Liver (tissue), 9 donors: Measurements from ENCODE around the gene GRAMD1C. TPM values are rescaled to one million over a fixed set of nuclear protein-coding genes. Genes with fewer than 3 reads are reported as not detected.

ENCODE experiments used
- DNase-seq: peaks from one replicate; pipeline ENCODE4 v3.0.0-alpha.2; 2017; ENCODE audit warnings: low spot score
- H3K27ac ChIP-seq, 2 donors: one replicate each; pipeline ENCODE4 v1.7.0; 2013; ENCODE audit warnings: inconsistent platforms in 2 of 2, low read length in 2 of 2, control low read depth in 1 of 2, low read depth in 1 of 2, mild to moderate bottlenecking in 1 of 2
- H3K27me3 ChIP-seq, 4 donors: one replicate each; pipeline versions ENCODE4 v1.6.1 to v1.7.0; 2013; ENCODE audit warnings: low read length in 3 of 4, inconsistent platforms in 1 of 4, mild to moderate bottlenecking in 1 of 4, moderate library complexity in 1 of 4; ENCODE audit not compliant: control insufficient read depth in 4 of 4, insufficient read depth in 4 of 4
- H3K36me3 ChIP-seq, 4 donors: one replicate each; pipeline versions ENCODE4 v1.6.1 to v1.7.0; 2013; ENCODE audit warnings: low read length in 3 of 4, mild to moderate bottlenecking in 3 of 4, low read depth in 1 of 4, moderate library complexity in 1 of 4; ENCODE audit not compliant: control insufficient read depth in 4 of 4, insufficient read depth in 3 of 4
- H3K4me1 ChIP-seq, 4 donors: one replicate each; pipeline versions ENCODE4 v1.6.1 to v1.7.0; 2013; ENCODE audit warnings: low read length in 3 of 4, mild to moderate bottlenecking in 3 of 4, moderate library complexity in 1 of 4; ENCODE audit not compliant: control insufficient read depth in 4 of 4, insufficient read depth in 4 of 4
- H3K4me3 ChIP-seq, 3 donors: one replicate each; pipeline versions ENCODE4 v1.6.1 to v1.7.0; 2013; ENCODE audit warnings: low read length in 3 of 3, control low read depth in 1 of 3, low read depth in 1 of 3, mild to moderate bottlenecking in 1 of 3
- H3K9ac ChIP-seq, 2 donors: one replicate each; pipeline ENCODE4 v1.7.0; 2013; ENCODE audit warnings: low read length in 2 of 2, mild to moderate bottlenecking in 2 of 2, moderate library complexity in 2 of 2, control low read depth in 1 of 2, low read depth in 1 of 2
- H3K9me3 ChIP-seq, 4 donors: one replicate each; pipeline versions ENCODE4 v1.6.1 to v1.7.0; 2013; ENCODE audit warnings: low read length in 3 of 4; ENCODE audit not compliant: control insufficient read depth in 4 of 4
- FOXA1 ChIP-seq: IDR thresholded peaks from 2 replicates; pipeline ENCODE4 v1.6.1; 2016; ENCODE audit warnings: antibody characterized with exemption
- FOXA2 ChIP-seq: IDR thresholded peaks from 2 replicates; pipeline ENCODE4 v1.6.1; 2016; ENCODE audit warnings: antibody characterized with exemption
- GABPA ChIP-seq, 2 donors: IDR thresholded peaks in 1 of 2; conservative IDR thresholded peaks in 1 of 2; 2 replicates each; pipeline ENCODE4 v1.6.1; 2016; ENCODE audit warnings: antibody characterized with exemption in 2 of 2, mild to moderate bottlenecking in 1 of 2, moderate library complexity in 1 of 2
- HNF4A ChIP-seq, 2 donors: conservative IDR thresholded peaks; 2 replicates each; pipeline ENCODE4 v1.6.1; 2016; ENCODE audit warnings: antibody characterized with exemption in 2 of 2, mild to moderate bottlenecking in 2 of 2
- HNF4G ChIP-seq: IDR thresholded peaks from 2 replicates; pipeline ENCODE4 v1.6.1; 2016; ENCODE audit warnings: antibody characterized with exemption
- JUND ChIP-seq, 2 donors: IDR thresholded peaks; 2 replicates each; pipeline ENCODE4 v1.6.1; 2016; ENCODE audit warnings: antibody characterized with exemption in 2 of 2
- NR2F2 ChIP-seq: IDR thresholded peaks from 2 replicates; pipeline ENCODE4 v1.6.1; 2016; ENCODE audit warnings: antibody characterized with exemption
- RAD21 ChIP-seq, 2 donors: IDR thresholded peaks; 2 replicates each; pipeline ENCODE4 v1.6.1; 2016; ENCODE audit warnings: antibody characterized with exemption in 2 of 2, mild to moderate bottlenecking in 2 of 2
- RXRA ChIP-seq, 2 donors: IDR thresholded peaks; 2 replicates each; pipeline ENCODE4 v1.6.1; 2017 to 2018; ENCODE audit warnings: antibody characterized with exemption in 2 of 2, mild to moderate bottlenecking in 1 of 2
- SP1 ChIP-seq: IDR thresholded peaks from 2 replicates; pipeline ENCODE4 v1.6.1; 2018; ENCODE audit warnings: antibody characterized with exemption, mild to moderate bottlenecking
- TAF1 ChIP-seq: conservative IDR thresholded peaks from 2 replicates; pipeline ENCODE4 v1.6.1; 2016; ENCODE audit warnings: antibody characterized with exemption, mild to moderate bottlenecking
- YY1 ChIP-seq: IDR thresholded peaks from 2 replicates; pipeline ENCODE4 v1.6.1; 2016; ENCODE audit warnings: antibody characterized with exemption, mild to moderate bottlenecking
- WGBS: extraction: QIAGEN DNeasy Blood & Tissue Kit; methylation state at CpG from one replicate; pipeline ENCODE4 v1.1.7; 2013; 5-methylcytosine and 5-hydroxymethylcytosine counted together
- polyA plus RNA-seq, 2 donors: library from polyadenylated mRNA; stranded (reverse) in 1 of 2; unstranded in 1 of 2; fragments of 200-250 nt in 1 of 2; fragments of >200 nt in 1 of 2; fragmentation: Nextera tagmentation in 1 of 2; extraction: Ambion mirVana in 1 of 2; gene quantifications; one replicate each; pipeline versions ENCODE4 v1.2.1 to v1.2.3, GENCODE V29; 2013 to 2015
- total RNA-seq, 2 donors: library from RNA; depleted of rRNA; stranded (reverse); fragments of >200 nt; gene quantifications; one replicate each; pipeline ENCODE4 v1.2.3, GENCODE V29; 2014
- TF ChIP-seq, protein P1 (sequence below): IDR thresholded peaks from 2 replicates; pipeline ENCODE4 v1.6.1; 2016; ENCODE audit warnings: antibody characterized with exemption
- TF ChIP-seq, protein P2 (sequence below): IDR thresholded peaks from 2 replicates; pipeline ENCODE4 v1.6.1; 2016; ENCODE audit warnings: antibody characterized with exemption
- TF ChIP-seq, protein P3 (sequence below): IDR thresholded peaks from 2 replicates; pipeline ENCODE4 v1.6.1; 2016; ENCODE audit warnings: antibody characterized with exemption
- TF ChIP-seq, protein P4 (sequence below): fragments of 150-350 bp; IDR thresholded peaks from 2 replicates; pipeline ENCODE4 v1.5.1; 2017; ENCODE audit warnings: improper control_type of control experiment, low read depth, low read length; ENCODE audit not compliant: missing input control
- donor health status: healthy.
- donor health status: healthy.
- donor health status: healthy.
- donor health status: healthy.
- donor health status: healthy.

GRAMD1C gene
- total and polyA plus RNA-seq, 4 donors: 2.3 to 17.0 (median 6.2) TPM

DNA sequence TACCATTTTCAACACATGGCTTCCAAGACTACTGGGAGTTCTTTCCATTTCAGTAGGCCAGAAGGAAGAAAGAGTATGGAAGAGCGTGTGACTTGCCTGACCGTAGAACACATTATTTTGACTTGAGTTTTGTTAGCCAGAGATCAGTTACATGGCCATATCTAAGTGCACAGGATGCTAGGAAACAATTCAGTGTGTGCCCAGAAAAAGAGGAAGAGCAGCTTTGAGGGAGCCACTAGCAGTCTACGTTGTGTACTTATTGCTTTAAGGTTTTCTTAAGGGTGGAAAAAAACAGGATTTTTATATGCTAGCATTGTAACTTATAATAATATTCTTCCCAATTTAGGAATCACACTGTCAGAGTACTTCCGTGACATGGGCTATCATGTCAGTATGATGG lies 44.1 kb upstream of the GRAMD1C start:
- 86% methylated on average over 4 of the region's 4 CpGs for WGBS
- peaks cover 0 to 32% (median 27%) of the 10 kb centered on the region in 4 donors for H3K36me3 ChIP-seq

DNA sequence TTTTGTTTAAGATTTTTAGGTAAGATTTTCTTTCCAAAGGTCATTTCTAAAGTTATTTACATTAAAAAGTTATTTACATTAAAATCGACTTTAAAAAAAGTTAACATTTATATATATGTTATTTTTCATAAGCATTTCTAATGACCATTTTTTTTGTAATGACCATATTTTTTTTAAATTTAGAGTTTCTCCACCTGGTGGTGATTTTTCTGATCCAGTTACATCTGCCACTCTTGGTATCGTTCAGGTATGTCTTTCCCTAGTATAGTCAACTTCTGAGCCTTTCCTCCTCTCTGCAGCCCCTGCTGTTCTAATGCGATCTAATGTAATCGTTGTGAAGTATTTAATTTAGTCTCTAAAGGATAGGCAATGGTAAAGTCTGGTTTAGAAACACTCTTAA lies 42.9 kb upstream of the GRAMD1C start:
- TF ChIP-seq RXRA (IDR thresholded peaks at IDR 0.05) (no peak), FOXA2 (no peak), HNF4A (conservative IDR thresholded peaks at IDR 0.05) (no peak), NR2F2 (no peak), FOXA1 (no peak), HNF4G (no peak), YY1 (no peak), JUND (IDR thresholded peaks at IDR 0.05) (no peak), TAF1 (no peak), SP1 (no peak), GABPA (IDR thresholded peaks at IDR 0.05 in 1 of 2, conservative IDR thresholded peaks at IDR 0.05 in 1 of 2) (no peak)
- TF ChIP-seq, protein P1, sequence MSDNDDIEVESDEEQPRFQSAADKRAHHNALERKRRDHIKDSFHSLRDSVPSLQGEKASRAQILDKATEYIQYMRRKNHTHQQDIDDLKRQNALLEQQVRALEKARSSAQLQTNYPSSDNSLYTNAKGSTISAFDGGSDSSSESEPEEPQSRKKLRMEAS: no peak
- TF ChIP-seq, protein P2, sequence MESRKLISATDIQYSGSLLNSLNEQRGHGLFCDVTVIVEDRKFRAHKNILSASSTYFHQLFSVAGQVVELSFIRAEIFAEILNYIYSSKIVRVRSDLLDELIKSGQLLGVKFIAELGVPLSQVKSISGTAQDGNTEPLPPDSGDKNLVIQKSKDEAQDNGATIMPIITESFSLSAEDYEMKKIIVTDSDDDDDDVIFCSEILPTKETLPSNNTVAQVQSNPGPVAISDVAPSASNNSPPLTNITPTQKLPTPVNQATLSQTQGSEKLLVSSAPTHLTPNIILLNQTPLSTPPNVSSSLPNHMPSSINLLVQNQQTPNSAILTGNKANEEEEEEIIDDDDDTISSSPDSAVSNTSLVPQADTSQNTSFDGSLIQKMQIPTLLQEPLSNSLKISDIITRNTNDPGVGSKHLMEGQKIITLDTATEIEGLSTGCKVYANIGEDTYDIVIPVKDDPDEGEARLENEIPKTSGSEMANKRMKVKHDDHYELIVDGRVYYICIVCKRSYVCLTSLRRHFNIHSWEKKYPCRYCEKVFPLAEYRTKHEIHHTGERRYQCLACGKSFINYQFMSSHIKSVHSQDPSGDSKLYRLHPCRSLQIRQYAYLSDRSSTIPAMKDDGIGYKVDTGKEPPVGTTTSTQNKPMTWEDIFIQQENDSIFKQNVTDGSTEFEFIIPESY: no peak
- TF ChIP-seq, protein P3, sequence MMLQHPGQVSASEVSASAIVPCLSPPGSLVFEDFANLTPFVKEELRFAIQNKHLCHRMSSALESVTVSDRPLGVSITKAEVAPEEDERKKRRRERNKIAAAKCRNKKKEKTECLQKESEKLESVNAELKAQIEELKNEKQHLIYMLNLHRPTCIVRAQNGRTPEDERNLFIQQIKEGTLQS: no peak
- Histone ChIP-seq H3K4me3 (no peak overlapping the region), H3K9ac (no peak overlapping the region), H3K27ac (no peak overlapping the region), H3K36me3 (peaks cover 2 to 32% (median 26%) of the 10 kb centered on the region in 4 donors), H3K4me1 (no peaks in the 10 kb centered on the region), H3K27me3 (no peaks in the 10 kb centered on the region), H3K9me3 (no peaks in the 10 kb centered on the region)
- WGBS: 88% methylated on average over 4 of the region's 4 CpGs
- no peak for DNase-seq

More for the DNA sequence above, 44.1 kb upstream of the GRAMD1C start:
- Histone ChIP-seq H3K27me3 (no peaks in the 10 kb centered on the region), H3K9me3 (no peaks in the 10 kb centered on the region), H3K27ac (no peak overlapping the region), H3K4me3 (no peak overlapping the region), H3K9ac (peak overlapping the region in 1 of 2 donors; percentile 4), H3K4me1 (no peaks in the 10 kb centered on the region)
- no peak for TF ChIP-seq SP1
- no peak for TF ChIP-seq GABPA (IDR thresholded peaks at IDR 0.05 in 1 of 2, conservative IDR thresholded peaks at IDR 0.05 in 1 of 2)
- TF ChIP-seq NR2F2: no peak
- no peak for TF ChIP-seq RAD21 (IDR thresholded peaks at IDR 0.05)
- no peak for TF ChIP-seq JUND (IDR thresholded peaks at IDR 0.05)
- TF ChIP-seq HNF4G: no peak
- TF ChIP-seq RXRA (IDR thresholded peaks at IDR 0.05): no peak
- TF ChIP-seq YY1: no peak
- TF ChIP-seq HNF4A (conservative IDR thresholded peaks at IDR 0.05): no peak
- TF ChIP-seq, protein P2: no peak
- TF ChIP-seq, protein P4, sequence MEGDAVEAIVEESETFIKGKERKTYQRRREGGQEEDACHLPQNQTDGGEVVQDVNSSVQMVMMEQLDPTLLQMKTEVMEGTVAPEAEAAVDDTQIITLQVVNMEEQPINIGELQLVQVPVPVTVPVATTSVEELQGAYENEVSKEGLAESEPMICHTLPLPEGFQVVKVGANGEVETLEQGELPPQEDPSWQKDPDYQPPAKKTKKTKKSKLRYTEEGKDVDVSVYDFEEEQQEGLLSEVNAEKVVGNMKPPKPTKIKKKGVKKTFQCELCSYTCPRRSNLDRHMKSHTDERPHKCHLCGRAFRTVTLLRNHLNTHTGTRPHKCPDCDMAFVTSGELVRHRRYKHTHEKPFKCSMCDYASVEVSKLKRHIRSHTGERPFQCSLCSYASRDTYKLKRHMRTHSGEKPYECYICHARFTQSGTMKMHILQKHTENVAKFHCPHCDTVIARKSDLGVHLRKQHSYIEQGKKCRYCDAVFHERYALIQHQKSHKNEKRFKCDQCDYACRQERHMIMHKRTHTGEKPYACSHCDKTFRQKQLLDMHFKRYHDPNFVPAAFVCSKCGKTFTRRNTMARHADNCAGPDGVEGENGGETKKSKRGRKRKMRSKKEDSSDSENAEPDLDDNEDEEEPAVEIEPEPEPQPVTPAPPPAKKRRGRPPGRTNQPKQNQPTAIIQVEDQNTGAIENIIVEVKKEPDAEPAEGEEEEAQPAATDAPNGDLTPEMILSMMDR: no peak
- TF ChIP-seq, protein P3: no peak
- no peak for TF ChIP-seq FOXA2
- no peak for TF ChIP-seq FOXA1
- DNase-seq: no peak
